CD4-positive, alpha-beta T cell (primary cell): ENCODE data around the gene MYH14. TPM values are rescaled to one million over a fixed set of nuclear protein-coding genes. Genes with fewer than 3 reads are reported as not detected.

Source experiments
- ATAC-seq: fragments of 200-7000 bp; cut with Tn5 transposase; one replicate; pipeline ENCODE4 v1.10.0; 2022; ENCODE audit warnings: mild to moderate bottlenecking; ENCODE audit not compliant: poor library complexity
- CTCF ChIA-PET: fragments of 350-600 bp; sonication (Branson Sonifier 250); formaldehyde crosslinking; loops from one replicate; lab custom pipeline; 2021; ENCODE audit warnings: antibody characterized with exemption, inconsistent platforms; lab: Charles Lee
- POLR2A ChIA-PET: fragments of 350-600 bp; sonication (Branson Sonifier 250); formaldehyde crosslinking; loops from one replicate; lab custom pipeline; 2021; ENCODE audit warnings: antibody characterized with exemption, inconsistent platforms; lab: Charles Lee
- DNase-seq, 14 experiments: peaks; one replicate each; pipeline ENCODE4 v3.0.0-alpha.2; 2013 to 2020; ENCODE audit warnings: mixed read lengths in 2 of 14
- H3K27ac ChIP-seq, 2 donors: one replicate each; pipeline versions ENCODE4 v1.5.1 to v1.7.0; 2013; ENCODE audit warnings: low read length in 2 of 2, low read depth in 1 of 2, mild to moderate bottlenecking in 1 of 2
- H3K27me3 ChIP-seq, 2 experiments: 1 replicate in 1 of 2; 2 replicates in 1 of 2; pipeline versions ENCODE4 v1.6.1 to v1.7.0; 2013; ENCODE audit warnings: low read length in 2 of 2, control low read depth in 1 of 2, mild to moderate bottlenecking in 1 of 2, moderate library complexity in 1 of 2; ENCODE audit not compliant: insufficient read depth in 2 of 2, control insufficient read depth in 1 of 2
- H3K36me3 ChIP-seq: one replicate; pipeline ENCODE4 v1.6.1; 2013; ENCODE audit warnings: low read length, control low read depth; ENCODE audit not compliant: insufficient read depth
- H3K4me1 ChIP-seq: one replicate; pipeline ENCODE4 v1.6.1; 2013; ENCODE audit warnings: low read length, control low read depth; ENCODE audit not compliant: insufficient read depth
- H3K4me3 ChIP-seq: one replicate; pipeline ENCODE4 v1.5.1; 2013; ENCODE audit warnings: mild to moderate bottlenecking, low read length, moderate library complexity
- H3K9me3 ChIP-seq, 2 experiments: 1 replicate in 1 of 2; 2 replicates in 1 of 2; pipeline versions ENCODE4 v1.6.1 to v1.7.0; 2013; ENCODE audit warnings: low read length in 2 of 2, mild to moderate bottlenecking in 2 of 2, control low read depth in 1 of 2, moderate library complexity in 1 of 2; ENCODE audit not compliant: control insufficient read depth in 1 of 2, insufficient read depth in 1 of 2
- H3K27ac Mint-ChIP-seq: one replicate; pipeline ENCODE4 v1.8.0; 2020; ENCODE audit warnings: mixed read lengths
- H3K27me3 Mint-ChIP-seq: one replicate; pipeline ENCODE4 v1.8.0; 2021; ENCODE audit warnings: mixed read lengths
- H3K36me3 Mint-ChIP-seq: one replicate; pipeline ENCODE4 v1.8.0; 2021; ENCODE audit warnings: low read depth, mixed read lengths
- H3K4me1 Mint-ChIP-seq: one replicate; pipeline ENCODE4 v1.8.0; 2021; ENCODE audit warnings: low read depth, mixed read lengths
- H3K4me3 Mint-ChIP-seq: one replicate; pipeline ENCODE4 v1.8.0; 2020; ENCODE audit warnings: mild to moderate bottlenecking, mixed read lengths
- H3K9me3 Mint-ChIP-seq: one replicate; pipeline ENCODE4 v1.8.0; 2020; ENCODE audit warnings: mixed read lengths
- CTCF ChIP-seq: fragments of 200-600 bp; IDR thresholded peaks from one replicate; pipeline ENCODE4 v1.8.0; 2022; ENCODE audit warnings: antibody characterized with exemption, mild to moderate bottlenecking
- intact Hi-C, 2 experiments: fragments of 100-400 bp; cut with DNase I in 1 of 2; cut with micrococcal nuclease in 1 of 2; formaldehyde crosslinking; loops; one replicate each; pipeline versions ENCODE4 v1.15.1 to v1.9.0; 2023 to 2025; cut with DNase I, micrococcal nuclease
- total RNA-seq, 174 experiments: library from RNA in 2 of 174; stranded (reverse) in 2 of 174; gene quantifications; one replicate each; pipeline ENCODE4 v1.2.3 and lab custom pipeline; 2021 to 2026

MYH14 gene
- total RNA-seq, 2 experiments from 2014 or later, result not detected

DNA sequence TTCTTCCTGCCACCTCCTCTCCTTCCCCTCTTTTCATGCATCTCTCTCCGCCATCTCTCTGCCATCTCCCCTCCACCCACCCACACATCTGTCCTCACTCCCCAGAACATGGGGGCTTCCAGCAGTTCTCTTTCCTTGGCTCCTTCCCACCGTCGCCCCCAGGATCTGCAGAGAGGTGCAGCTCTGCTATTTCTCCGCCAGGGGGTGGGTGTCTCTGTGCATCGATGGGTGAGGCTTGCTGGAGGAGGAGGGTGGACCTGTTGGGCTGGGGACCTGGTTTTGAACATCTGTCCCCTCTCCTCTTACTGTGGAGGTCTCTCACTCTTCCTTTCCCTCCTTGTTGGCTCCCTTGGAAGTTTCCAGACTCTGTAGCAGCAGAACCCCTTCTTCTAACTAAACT lies 51.7 kb downstream of the MYH14 start:
- Mint-ChIP-seq H3K4me3 (no peak overlapping the region), H3K9me3 (peaks cover 2% of the 10 kb centered on the region), H3K27ac (no peak overlapping the region), H3K36me3 (peaks cover 4% of the 10 kb centered on the region), H3K27me3 (peaks cover 41% of the 10 kb centered on the region), H3K4me1 (no peaks in the 10 kb centered on the region)
- ATAC-seq, result no peak
- Histone ChIP-seq H3K27me3 (peaks cover 4% of the 10 kb centered on the region in 2 experiments), H3K9me3 (peaks cover 15 to 44% of the 10 kb centered on the region in 2 experiments), H3K27ac (no peak overlapping the region), H3K4me3 (no peak overlapping the region), H3K36me3 (no peaks in the 10 kb centered on the region), H3K4me1 (no peaks in the 10 kb centered on the region)
- POLR2A ChIA-PET, result no interaction called here
- DNase-seq, result no peak
- CTCF ChIA-PET, result no interaction called here
- intact Hi-C loops, result no loop called here
- TF ChIP-seq CTCF, result no peak

GRCh38 chr19:50257141-50257540 lies 53.7 kb downstream of the MYH14 start:
- TF ChIP-seq CTCF, result no peak
- CTCF ChIA-PET, result no interaction called here

GRCh38 chr19:50258918-50259372 lies 55.5 kb downstream of the MYH14 start:
- peaks cover 27% of the 10 kb centered on the region for H3K27me3 Mint-ChIP-seq
- peaks cover 0 to 20% of the 10 kb centered on the region in 2 experiments for H3K9me3 ChIP-seq
- H3K4me1 Mint-ChIP-seq, result no peaks in the 10 kb centered on the region
- no peak overlapping the region for H3K4me3 ChIP-seq
- no peaks in the 10 kb centered on the region for H3K9me3 Mint-ChIP-seq
- no peak for TF ChIP-seq CTCF
- no peak overlapping the region for H3K27ac ChIP-seq
- intact Hi-C loops, result no loop called here
- no peaks in the 10 kb centered on the region for H3K36me3 ChIP-seq
- DNase-seq (peak in 1 of 14 experiments; percentile 26), ATAC-seq (no peak)
- no peak overlapping the region for H3K27ac Mint-ChIP-seq
- CTCF ChIA-PET, result no interaction called here
- H3K4me3 Mint-ChIP-seq, result no peak overlapping the region
- POLR2A ChIA-PET, result interaction anchor here (0.6 kb wide), 1 partner anchor 938 kb away, joined by 4 read pairs; no protein-coding TSS in a partner anchor
- H3K27me3 ChIP-seq, result peaks cover 4% of the 10 kb centered on the region in 2 experiments
- H3K36me3 Mint-ChIP-seq, result peaks cover 4% of the 10 kb centered on the region
- H3K4me1 ChIP-seq, result no peaks in the 10 kb centered on the region

More at GRCh38 chr19:50257141-50257540, 53.7 kb downstream of the MYH14 start:
- DNase-seq (no peak), ATAC-seq (no peak)
- Histone ChIP-seq H3K27me3 (peaks cover 4% of the 10 kb centered on the region in 2 experiments), H3K4me1 (no peaks in the 10 kb centered on the region), H3K36me3 (no peaks in the 10 kb centered on the region), H3K27ac (no peak overlapping the region), H3K9me3 (peaks cover 15 to 38% of the 10 kb centered on the region in 2 experiments), H3K4me3 (no peak overlapping the region)
- POLR2A ChIA-PET, result no interaction called here
- Mint-ChIP-seq H3K27ac (no peak overlapping the region), H3K27me3 (peaks cover 31% of the 10 kb centered on the region), H3K36me3 (peaks cover 4% of the 10 kb centered on the region), H3K4me3 (no peak overlapping the region), H3K4me1 (no peaks in the 10 kb centered on the region), H3K9me3 (peaks cover 2% of the 10 kb centered on the region)
- intact Hi-C loops, result no loop called here
